HUES6 (cell line): ENCODE data around the gene TCTA.
A peak's percentile ranks its signal among the peaks of the same experiment; 100 is the strongest.

Experiments used
- H3K27ac ChIP-seq: 2 replicates; pipeline ENCODE4 v1.7.0; 2013; ENCODE audit warnings: low read depth, mild to moderate bottlenecking, low read length, inconsistent platforms
- H3K27me3 ChIP-seq: 2 replicates; pipeline ENCODE4 v1.6.1; 2013; ENCODE audit warnings: low read length; ENCODE audit not compliant: control insufficient read depth, insufficient read depth
- H3K36me3 ChIP-seq: 2 replicates; pipeline ENCODE4 v1.6.1; 2013; ENCODE audit warnings: low read length; ENCODE audit not compliant: control insufficient read depth, insufficient read depth
- H3K4me1 ChIP-seq: 2 replicates; pipeline ENCODE4 v1.6.1; 2013; ENCODE audit warnings: low read length; ENCODE audit not compliant: control insufficient read depth, insufficient read depth
- H3K4me3 ChIP-seq: 2 replicates; pipeline ENCODE4 v1.5.1; 2013; ENCODE audit warnings: low read depth, low read length
- H3K9ac ChIP-seq: one replicate; pipeline ENCODE4 v1.6.1; 2013; ENCODE audit warnings: mild to moderate bottlenecking, low read length
- H3K9me3 ChIP-seq: 2 replicates; pipeline ENCODE4 v1.6.1; 2013; ENCODE audit warnings: low read depth, low read length; ENCODE audit not compliant: control insufficient read depth, insufficient read depth

Gene TCTA, protein sequence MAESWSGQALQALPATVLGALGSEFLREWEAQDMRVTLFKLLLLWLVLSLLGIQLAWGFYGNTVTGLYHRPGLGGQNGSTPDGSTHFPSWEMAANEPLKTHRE

DNA sequence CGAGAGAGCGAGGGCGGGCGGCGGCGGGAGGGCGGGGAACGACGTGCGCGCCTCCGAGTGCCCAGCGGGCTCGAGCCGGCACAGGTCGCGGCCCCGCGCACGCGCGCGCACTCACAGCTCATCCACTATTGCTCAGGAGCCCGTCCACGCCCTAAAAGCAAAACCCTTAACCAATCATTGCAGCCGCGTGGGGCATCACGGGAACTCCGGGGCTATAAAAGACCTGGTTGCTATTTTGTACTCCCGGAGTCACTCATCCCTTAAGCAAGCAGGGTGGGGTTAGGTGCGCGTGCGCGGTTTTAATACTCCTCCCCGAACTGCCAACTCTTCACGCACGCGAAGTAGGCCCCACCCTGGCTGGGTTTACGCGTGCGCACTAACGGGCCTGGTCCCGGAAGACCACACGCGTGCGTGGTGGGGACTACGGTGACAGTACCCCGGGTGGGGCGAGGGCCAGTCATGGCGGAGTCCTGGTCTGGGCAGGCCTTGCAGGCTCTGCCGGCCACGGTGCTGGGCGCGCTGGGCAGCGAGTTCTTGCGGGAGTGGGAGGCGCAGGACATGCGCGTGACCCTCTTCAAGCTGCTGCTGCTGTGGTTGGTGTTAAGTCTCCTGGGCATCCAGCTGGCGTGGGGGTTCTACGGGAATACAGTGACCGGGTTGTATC is at the start of gene TCTA, which contains the start of gene RHOA:
TCTA (plus strand) TSS at position 456 of the 664 bp plus-strand sequence; CDS start at position 460, 4 bp downstream.
RHOA (minus strand) TSS at position 9 of the 664 bp plus-strand sequence. CDS start 36,387 bp downstream, outside the sequence.
- peak within 1 kb of the TSS; percentile 99 for H3K9ac ChIP-seq
- H3K36me3 ChIP-seq: peaks cover 17% of the 10 kb centered on the region
- H3K4me3 ChIP-seq: peak within 1 kb of the TSS; percentile 69
- H3K27ac ChIP-seq: peak within 1 kb of the TSS; percentile 97; the same call in 1 of the 2 replicates
- peaks cover 22% of the 10 kb centered on the region for H3K4me1 ChIP-seq
- no peaks in the 10 kb centered on the region for H3K27me3 ChIP-seq
- H3K9me3 ChIP-seq: no peaks in the 10 kb centered on the region

DNA sequence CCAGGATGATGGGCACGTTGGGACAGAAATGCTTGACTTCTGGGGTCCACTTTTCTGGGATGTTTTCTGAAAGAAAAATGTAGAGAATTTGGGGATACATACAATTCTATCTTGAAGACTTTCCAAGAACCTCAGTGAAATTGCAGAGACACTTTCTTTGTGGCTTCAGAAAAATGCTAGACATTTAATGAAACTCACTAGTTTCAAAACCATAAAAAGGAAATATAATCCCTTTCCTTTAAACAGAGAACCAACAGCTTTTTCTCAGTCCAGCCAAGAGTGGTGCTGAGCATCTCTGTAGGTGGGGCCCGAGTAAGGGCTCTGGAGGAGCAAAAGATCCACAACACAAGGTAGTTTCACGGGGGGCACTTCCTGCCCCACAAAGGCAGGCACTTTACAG is 49.7 kb upstream of the TCTA start:
- Histone ChIP-seq H3K36me3 (peaks cover 69% of the 10 kb centered on the region), H3K9ac (no peak overlapping the region), H3K9me3 (no peaks in the 10 kb centered on the region), H3K4me1 (peaks cover 18% of the 10 kb centered on the region), H3K27me3 (no peaks in the 10 kb centered on the region), H3K27ac (no peak overlapping the region), H3K4me3 (no peak overlapping the region)

DNA sequence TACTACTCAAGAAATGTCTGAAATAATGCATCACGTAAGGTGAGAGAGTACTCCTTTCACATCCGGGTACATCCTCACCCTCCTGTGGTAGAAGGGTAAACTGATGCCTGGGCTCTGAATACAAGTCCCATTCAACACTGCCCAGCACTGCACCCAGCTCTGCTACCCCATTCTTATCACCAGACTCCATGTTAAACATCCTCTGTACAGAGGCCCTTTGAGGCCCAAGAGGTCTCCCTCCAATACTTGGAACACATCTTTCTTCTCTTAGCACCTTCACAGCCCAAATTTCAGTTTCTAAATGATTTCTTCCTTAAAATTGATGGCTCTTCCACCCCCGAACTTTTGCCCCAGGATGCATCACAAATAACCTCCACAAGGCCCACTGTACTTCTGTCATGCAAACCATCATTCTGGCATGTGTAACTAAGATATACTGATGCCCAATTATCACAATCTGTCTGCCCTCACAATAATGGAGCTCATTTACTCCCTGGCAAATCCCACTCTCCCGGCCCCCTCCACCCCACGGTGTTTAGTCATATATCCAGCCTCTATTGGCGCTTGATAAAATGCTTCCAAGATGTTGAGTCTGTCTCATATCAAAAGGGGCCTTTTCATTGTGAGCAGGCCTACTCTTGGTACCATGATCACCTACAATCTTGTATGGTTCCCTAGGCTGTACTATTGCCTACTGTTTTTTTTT is 41.5 kb upstream of the TCTA start:
- Histone ChIP-seq H3K36me3 (peaks cover 79% of the 10 kb centered on the region), H3K27ac (no peak overlapping the region), H3K4me1 (no peaks in the 10 kb centered on the region), H3K27me3 (no peaks in the 10 kb centered on the region), H3K9me3 (no peaks in the 10 kb centered on the region), H3K9ac (no peak overlapping the region), H3K4me3 (no peak overlapping the region)

DNA sequence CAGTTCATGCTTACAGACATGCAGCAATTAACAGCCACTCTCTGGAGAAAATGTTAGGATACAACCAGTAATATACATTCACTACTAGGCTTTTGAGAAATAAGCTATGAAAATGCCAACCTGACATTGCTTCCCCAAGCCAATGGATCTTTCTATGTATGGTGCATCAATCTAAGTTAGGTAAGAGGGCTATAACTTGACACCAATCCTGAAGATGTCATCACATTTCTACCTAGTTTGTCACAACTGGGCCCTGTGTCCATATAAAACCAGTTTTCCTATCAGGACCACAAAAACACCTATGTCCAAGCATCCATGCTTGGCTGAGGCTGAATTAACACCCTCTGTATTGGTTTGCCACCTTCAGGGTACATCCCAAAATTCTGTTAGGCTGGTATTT is 40.3 kb upstream of the TCTA start:
- H3K36me3 ChIP-seq: peaks cover 70% of the 10 kb centered on the region
- H3K9ac ChIP-seq: no peak overlapping the region
- H3K27ac ChIP-seq: no peak overlapping the region
- H3K27me3 ChIP-seq: no peaks in the 10 kb centered on the region
- H3K4me1 ChIP-seq: no peaks in the 10 kb centered on the region
- H3K9me3 ChIP-seq: no peaks in the 10 kb centered on the region
- H3K4me3 ChIP-seq: no peak overlapping the region

DNA sequence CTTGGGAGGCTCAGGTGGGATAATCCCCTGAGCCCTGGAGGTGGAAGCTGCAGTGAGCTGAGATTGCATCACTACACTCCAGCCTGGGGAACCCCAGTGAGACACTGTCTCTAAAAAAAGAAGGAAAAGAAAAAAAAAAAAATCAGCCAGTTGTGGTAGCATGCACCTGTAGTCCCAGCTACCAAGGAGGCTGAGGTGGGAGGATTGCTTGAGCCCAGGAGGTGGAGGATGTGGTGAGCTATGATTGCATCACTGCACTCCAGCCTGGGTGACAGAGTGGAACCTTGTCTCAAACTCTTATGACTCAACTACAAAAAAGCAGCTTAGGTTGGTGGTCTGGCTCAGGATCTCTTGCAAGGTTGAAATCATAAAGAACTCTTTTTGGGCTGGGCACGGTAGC is 34.7 kb upstream of the TCTA start:
- H3K27ac ChIP-seq: no peak overlapping the region
- H3K4me1 ChIP-seq: peaks cover 3% of the 10 kb centered on the region; the same call in 1 of the 2 replicates
- H3K9me3 ChIP-seq: no peaks in the 10 kb centered on the region
- H3K4me3 ChIP-seq: no peak overlapping the region
- peaks cover 34% of the 10 kb centered on the region for H3K36me3 ChIP-seq
- no peak overlapping the region for H3K9ac ChIP-seq
- no peaks in the 10 kb centered on the region for H3K27me3 ChIP-seq

DNA sequence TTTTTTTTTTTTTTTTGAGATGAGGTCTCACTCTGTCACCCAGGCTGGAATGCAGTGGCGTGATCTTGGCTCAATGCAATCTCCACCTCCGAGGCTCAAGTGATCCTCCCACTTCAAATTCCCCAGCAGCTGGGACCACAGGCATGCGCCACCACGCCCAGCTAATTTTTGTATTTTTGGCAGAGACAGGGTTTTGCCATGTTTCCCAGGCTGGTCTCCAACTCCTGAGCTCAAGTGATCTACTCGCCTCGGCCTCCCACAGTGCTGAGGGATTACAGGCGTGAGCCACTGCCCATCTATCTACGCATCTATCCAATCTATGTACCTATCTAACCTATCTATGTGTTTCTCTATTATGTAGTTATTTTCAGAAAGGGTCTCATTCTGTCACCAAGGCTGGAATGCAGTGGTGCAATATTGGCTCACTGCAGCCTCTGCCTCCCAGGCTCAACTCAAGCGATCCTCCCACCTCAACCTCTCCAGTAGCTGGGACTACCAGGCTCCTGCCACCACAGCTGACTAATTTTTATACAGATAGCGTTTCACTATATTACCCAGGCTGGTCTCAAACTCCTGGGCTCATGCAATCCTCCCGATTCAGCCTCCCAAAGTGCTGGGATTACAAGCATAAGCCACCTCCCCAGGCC is 33.9 kb upstream of the TCTA start:
- H3K9me3 ChIP-seq: no peaks in the 10 kb centered on the region
- H3K36me3 ChIP-seq: peaks cover 26% of the 10 kb centered on the region
- peaks cover 3% of the 10 kb centered on the region; the same call in 1 of the 2 replicates for H3K4me1 ChIP-seq
- H3K27ac ChIP-seq: no peak overlapping the region
- no peaks in the 10 kb centered on the region for H3K27me3 ChIP-seq
- no peak overlapping the region for H3K9ac ChIP-seq
- no peak overlapping the region for H3K4me3 ChIP-seq

DNA sequence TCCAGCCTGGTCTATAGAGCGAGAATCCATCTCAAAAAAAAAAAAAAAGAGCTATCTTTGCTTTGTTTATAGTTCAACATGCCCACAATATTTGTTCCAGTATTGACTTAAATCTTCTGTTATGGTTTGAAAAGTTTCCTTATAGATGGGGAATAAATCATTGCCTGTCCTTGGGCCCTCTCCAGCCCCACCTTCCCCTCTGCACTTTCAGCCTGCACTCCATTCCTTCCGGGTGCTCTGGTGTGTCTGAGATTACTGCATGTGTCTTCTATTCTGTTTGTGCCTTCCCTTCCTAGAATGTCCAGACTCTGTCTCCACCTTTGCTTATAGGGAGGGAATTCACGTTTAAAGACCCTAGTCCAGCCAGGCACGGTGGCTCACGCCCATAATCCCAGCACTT is 28.8 kb upstream of the TCTA start:
- H3K9ac ChIP-seq: no peak overlapping the region
- no peak overlapping the region for H3K4me3 ChIP-seq
- H3K27ac ChIP-seq: no peak overlapping the region
- peaks cover 3% of the 10 kb centered on the region; the same call in 1 of the 2 replicates for H3K4me1 ChIP-seq
- no peaks in the 10 kb centered on the region for H3K27me3 ChIP-seq
- H3K9me3 ChIP-seq: no peaks in the 10 kb centered on the region
- no peaks in the 10 kb centered on the region for H3K36me3 ChIP-seq

DNA sequence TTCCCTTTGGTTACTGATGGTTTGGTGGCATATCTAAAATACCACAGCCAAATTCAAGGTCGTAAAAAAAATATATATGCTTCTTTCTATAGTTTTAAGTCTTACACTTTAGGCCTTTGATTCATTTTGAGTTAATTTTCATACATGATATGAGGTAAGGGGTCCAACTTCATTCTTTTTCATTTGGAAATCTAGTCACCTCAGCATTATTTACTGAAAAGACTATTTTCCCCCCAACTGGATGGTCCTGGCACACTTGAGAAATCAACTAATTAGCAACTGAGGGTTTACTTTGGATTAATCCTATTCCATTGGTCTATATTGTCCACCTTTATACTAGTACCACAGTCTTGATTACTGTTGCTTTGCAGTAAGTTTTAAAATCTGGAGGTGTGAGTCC is 26.6 kb upstream of the TCTA start:
- H3K9me3 ChIP-seq: no peaks in the 10 kb centered on the region
- no peak overlapping the region for H3K27ac ChIP-seq
- H3K36me3 ChIP-seq: peaks cover 3% of the 10 kb centered on the region; the same call in 1 of the 2 replicates
- H3K4me1 ChIP-seq: no peaks in the 10 kb centered on the region
- H3K9ac ChIP-seq: no peak overlapping the region
- H3K27me3 ChIP-seq: no peaks in the 10 kb centered on the region
- no peak overlapping the region for H3K4me3 ChIP-seq

DNA sequence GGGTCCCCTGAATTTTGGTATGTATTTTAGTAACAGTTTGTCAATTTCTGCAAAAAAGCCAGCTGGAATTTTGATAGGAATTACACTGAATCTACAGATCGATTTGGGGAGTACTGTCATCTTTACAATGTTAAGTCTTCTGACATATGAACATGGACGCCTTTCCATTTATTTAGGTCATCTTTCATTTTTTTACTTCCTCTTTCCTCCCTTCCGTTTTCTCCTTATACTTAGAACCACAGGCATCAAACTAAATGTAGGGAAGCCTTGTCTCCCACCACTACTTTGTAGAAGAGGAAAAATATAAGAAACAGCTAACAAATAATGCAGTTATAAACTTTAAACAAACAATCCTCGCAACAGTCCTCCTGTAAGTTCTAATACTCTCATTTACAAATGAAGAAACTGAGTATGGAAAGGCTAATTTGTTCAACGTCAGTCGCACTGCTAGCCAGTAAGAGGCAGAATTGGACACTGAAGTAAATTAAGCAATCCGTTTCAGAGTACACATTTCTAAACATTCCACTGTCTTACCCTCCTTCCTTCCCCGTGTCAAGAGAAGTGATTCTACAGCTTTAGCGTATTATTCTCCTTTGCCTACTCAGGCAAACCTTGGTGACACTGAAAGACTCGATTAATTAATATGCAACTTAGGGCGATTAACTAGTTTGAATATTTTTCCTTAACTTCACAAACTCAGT is 26.0 kb upstream of the TCTA start:
- no peaks in the 10 kb centered on the region for H3K27me3 ChIP-seq
- H3K9me3 ChIP-seq: no peaks in the 10 kb centered on the region
- no peak overlapping the region for H3K9ac ChIP-seq
- no peak overlapping the region for H3K4me3 ChIP-seq
- H3K27ac ChIP-seq: no peak overlapping the region
- peaks cover 3% of the 10 kb centered on the region; the same call in 1 of the 2 replicates for H3K36me3 ChIP-seq
- H3K4me1 ChIP-seq: no peaks in the 10 kb centered on the region

DNA sequence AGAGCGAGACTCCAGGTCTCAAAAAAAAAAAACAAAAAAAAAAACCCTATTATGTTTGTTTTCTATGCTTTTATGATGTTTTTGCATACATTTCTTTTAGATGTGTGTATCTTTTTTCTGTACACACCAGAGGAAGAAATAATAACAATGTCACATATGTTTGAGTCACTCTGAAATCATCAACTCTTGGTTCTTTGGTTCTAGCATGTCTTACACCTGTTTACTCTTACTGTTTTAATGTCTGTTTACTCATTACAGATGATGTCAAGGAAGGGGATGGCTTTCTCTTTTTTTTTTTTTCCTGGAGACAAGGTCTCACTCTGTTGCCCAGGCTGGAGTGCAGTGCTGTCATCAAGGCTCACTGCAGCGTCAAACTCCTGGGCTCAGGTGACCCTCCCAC is 24.5 kb upstream of the TCTA start:
- Histone ChIP-seq H3K4me1 (no peaks in the 10 kb centered on the region), H3K4me3 (no peak overlapping the region), H3K27me3 (no peaks in the 10 kb centered on the region), H3K36me3 (peaks cover 3% of the 10 kb centered on the region; the same call in 1 of the 2 replicates), H3K9me3 (no peaks in the 10 kb centered on the region), H3K9ac (no peak overlapping the region), H3K27ac (no peak overlapping the region)
